ENCODE measurements around the gene CDC37L1.
"Not testable (repeated sequence)": the region's sequence is repeated elsewhere in the genome, so short reads cannot be mapped to it uniquely, and the experiment has no call there.

CDC37L1 gene

DNA sequence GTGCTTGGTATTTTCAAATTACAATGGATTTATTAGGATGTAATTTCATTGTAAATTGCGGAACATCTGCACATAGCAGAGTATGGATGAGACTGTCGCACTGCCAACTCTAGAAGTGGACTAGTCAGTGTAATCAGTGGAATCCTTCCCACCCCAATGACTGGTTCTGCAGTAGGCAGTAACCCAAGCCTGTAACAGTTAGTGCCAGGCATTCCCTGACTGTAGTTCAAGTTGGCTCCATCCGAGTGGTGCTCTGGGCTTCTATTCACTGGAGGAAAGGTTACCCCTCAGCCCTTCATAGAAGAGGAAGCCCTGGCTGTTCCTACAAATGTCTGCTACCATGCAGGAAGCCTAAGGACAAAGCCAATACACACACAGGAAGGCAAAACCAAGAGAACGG, 38.4 kb downstream of the CDC37L1 start:
- no peak for DNase-seq

GRCh38 chr9:4718911-4719310, 39.5 kb downstream of the CDC37L1 start:
- no peak for DNase-seq

GRCh38 chr9:4721736-4722135, 42.4 kb downstream of the CDC37L1 start:
- DNase-seq = no peak

GRCh38 chr9:4725706-4726442, 46.5 kb downstream of the CDC37L1 start:
- DNase-seq = no peak

- no peak for DNase-seq
These were observed 48.2 kb downstream of the CDC37L1 start for GRCh38 chr9:4727593-4727992.

DNA sequence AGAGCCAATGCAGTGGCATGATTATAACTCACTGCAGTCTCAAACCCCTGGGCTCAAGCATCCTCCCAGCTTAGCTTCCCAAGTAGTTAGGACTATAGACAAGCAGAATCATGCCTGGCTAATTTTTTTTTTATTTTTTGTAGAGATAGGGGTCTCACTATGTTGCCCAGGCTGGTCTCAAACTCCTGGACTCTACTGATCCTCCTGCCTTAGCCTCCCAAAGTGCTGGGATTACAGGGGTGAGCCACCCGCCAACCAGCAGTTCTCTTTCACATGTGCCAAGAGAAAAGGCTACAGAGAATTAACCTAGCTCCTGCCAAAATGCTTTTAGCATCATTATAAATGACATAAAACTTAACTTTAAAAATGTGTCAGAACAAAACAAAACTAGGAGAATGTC, 53.5 kb downstream of the CDC37L1 start:
- no peak for DNase-seq

DNA sequence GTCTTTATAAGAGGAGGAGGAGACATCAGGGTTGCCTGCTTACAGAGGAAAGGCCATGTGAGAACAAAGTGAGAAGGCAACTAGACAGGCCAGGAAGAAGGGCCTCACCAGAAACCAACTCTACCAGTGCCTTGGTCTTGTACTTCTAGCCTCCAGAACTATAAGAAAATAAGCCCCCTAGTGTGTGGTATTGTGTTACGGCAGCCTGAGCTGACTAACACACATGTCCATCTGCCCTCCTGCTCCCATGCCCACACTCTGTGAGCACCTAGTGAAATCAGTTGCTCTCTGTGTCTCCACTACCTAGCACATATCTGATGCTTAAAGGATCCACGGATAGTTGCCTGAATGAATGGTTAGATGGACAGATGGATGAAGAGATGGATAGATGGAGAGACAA, 54.8 kb downstream of the CDC37L1 start:
- no peak for DNase-seq

GRCh38 chr9:4738866-4739586, 59.7 kb downstream of the CDC37L1 start:
- no peak for DNase-seq

DNA sequence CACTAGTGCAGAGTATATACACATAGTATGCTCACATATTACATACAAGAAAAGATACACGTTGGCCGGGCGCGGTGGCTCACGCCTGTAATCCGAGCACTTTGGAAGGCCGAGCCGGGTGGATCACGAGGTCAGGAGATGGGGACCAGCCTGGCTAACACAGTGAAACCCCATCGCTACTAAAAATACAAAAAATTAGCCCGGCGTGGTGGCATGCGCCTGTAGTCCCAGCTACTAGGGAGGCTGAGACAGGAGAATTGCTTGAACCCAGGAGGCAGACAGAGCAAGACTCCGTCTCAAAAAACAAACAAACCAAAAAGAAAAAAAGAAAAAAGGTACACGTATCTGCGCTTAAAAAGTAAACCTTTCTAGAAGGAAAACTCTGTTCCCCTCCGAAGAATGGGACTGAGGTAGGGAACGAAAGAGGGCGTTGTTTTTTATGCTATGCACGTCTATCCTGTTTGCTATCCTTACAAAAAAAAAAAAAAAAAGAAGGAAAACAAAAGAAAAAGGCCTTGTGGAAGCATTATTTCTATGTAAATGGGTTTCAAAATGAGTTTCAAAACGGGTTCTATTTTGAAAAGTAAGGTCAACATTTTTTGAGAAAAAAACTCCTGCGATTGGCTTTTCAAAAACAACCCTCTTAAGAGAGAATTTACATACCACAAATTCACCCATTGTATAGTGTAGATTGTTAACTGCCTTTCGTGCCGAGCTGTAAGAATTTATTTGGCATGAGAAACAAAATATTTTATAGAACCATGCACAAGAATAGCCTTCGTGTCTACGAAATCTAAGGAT, 60.4 kb downstream of the CDC37L1 start:
- no peak for DNase-seq

GRCh38 chr9:4740388-4740637, 60.9 kb downstream of the CDC37L1 start:
- no peak for DNase-seq

- peak; percentile 81 for DNase-seq
These were observed 61.4 kb downstream of the CDC37L1 start, which contains the start of gene AK3 for GRCh38 chr9:4740638-4741364. Gene AK3, minus strand, starts transcription at chr9:4741202. Its CDS starts 115 bp downstream, at chr9:4741087.

GRCh38 chr9:4741365-4742089, 62.2 kb downstream of the CDC37L1 start:
- DNase-seq = peak; percentile 13

DNA sequence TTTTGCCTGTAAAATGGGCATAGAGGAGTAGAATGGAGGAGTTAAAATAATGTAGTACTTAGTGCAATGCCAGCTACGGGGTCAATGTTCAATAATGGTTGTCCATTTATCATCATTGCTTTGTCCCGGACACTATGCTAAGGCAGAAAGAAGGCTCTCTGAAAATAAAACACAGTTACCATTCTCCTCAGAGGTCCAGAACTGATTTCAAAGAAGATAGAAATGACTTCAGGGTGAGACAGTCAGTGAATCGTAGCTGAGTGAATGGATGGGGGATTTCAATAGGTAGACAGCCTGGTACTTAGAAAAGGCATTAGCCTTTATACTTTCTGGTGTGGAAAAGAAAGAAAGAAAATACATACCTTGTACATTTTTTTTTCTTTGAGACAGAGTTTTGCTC, 62.9 kb downstream of the CDC37L1 start:
- no peak for DNase-seq

- DNase-seq = no peak
These were observed 63.9 kb downstream of the CDC37L1 start for GRCh38 chr9:4743131-4743875.

DNA sequence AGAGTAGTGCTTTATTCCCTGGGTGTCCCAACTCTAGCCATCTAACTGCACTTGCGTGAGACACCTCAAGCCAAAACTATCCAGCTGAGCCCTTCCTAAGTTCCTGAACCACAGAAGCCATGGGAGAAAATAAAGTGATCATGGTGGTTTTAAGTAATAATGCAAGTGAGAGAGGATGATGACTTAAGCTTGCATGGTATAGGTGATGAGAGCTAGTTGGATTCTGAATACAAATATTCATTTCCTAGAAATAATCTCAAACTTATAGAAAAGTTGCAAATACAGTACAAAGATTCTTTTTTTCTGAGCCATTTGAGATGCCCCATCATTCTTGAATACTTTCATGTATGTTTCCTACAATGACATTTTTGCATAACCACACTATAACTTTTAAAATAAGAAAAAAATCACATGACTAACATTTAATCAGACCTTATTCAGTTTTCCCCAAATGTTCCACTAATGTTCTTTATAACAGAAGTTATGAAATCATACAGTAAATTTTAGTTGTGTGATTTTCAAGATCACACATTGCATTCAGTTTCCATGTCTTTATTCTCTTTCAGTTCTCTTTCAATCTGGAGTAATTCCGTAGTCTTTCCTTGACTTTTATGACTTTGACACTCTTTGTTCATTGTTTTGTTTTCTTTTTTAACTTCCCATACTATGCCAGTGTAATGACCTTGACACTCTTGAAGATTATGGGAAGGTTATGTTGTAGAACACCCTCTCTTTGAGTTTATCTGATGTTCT, 67.1 kb downstream of the CDC37L1 start:
- DNase-seq = no peak

DNA sequence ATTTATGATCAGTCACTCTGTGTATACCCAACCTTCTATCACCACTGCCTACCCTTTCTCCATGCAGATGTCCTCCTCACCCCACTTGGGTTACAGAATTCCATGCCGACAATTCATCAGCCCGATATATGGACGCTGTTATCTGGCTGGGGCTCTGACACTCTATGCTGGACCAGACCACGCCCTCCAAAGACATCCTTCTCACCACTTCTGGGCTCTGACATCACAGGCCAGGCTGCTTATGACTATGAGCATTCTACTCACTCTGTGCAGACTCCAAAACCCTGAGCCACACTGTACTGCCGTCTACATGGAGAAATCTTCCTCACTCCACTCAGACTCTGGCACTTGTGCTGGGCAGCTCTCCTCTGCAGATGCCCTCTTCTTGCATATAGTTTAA, 69.2 kb downstream of the CDC37L1 start:
- DNase-seq = no peak

- DNase-seq = no peak
These were observed 70.8 kb downstream of the CDC37L1 start for GRCh38 chr9:4750023-4750673.

- DNase-seq = not testable (repeated sequence)
These were observed 75.2 kb downstream of the CDC37L1 start for GRCh38 chr9:4754530-4754929.

DNA sequence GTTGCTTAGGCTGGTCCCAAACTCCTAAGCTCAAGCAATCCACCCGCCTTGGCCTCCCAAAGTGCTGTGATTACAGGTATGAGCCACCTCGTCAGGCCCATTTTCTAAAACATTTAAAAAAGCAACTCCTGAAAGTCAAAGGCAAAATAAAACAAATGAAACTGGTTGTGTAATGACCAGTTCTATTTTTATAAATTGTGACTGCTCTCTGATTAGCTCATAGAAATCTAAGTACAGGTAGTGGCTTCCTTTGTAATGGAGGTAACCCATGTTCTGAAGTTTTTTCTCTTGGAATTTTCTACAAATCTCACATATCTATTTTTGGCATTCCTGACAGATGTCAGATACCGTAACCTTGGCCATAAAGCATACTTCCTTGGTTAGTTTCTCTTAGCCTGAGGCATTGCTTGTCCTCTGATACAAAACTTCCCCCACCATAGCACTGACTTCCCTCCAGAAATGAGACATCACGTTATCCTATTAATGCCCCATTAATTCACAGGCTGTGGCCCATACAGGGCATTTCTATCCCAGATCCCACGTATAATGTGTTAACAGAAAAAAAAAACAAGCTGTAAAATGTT, 75.7 kb downstream of the CDC37L1 start:
- no peak for DNase-seq

DNA sequence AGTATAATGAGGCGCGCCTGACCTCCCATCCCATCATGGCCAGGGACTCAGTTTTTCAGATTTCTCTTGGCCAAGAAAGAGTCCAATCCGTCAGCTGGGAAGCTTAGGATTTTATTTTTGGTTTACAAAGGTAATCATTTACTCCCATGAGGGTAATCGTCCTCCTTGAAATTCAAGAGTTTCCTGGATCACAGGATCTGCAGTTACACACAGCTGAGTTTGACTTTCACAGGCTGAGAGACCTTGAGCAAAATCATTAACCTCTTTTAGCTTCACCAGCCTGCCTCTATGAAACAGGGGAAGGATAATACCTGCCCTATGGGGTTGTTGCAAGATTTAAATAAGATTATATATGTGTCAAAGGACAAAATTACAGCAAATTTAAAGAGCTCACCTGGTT, 77.1 kb downstream of the CDC37L1 start:
- no peak for DNase-seq
